Mucosa of gallbladder (tissue), 1 donor: ENCODE data around the gene TRIM6. TPM values are rescaled to one million over a fixed set of nuclear protein-coding genes. Genes with fewer than 3 reads are reported as not detected.
"Not testable (repeated sequence)": the region's sequence is repeated elsewhere in the genome, so short reads cannot be mapped to it uniquely, and the experiment has no call there.

Experiments
- DNase-seq: peaks from one replicate; pipeline ENCODE4 v3.0.0-alpha.2; 2020; ENCODE audit warnings: low spot score
- total RNA-seq: library from RNA; stranded (reverse); gene quantifications from one replicate; pipeline ENCODE4 v1.2.1, GENCODE V29; 2021
- donor health status: DM: no; HTN: no; CAD: no.

The TRIM6 gene
- total RNA-seq, 1 donor from 2014 or later: 2.1 TPM

DNA sequence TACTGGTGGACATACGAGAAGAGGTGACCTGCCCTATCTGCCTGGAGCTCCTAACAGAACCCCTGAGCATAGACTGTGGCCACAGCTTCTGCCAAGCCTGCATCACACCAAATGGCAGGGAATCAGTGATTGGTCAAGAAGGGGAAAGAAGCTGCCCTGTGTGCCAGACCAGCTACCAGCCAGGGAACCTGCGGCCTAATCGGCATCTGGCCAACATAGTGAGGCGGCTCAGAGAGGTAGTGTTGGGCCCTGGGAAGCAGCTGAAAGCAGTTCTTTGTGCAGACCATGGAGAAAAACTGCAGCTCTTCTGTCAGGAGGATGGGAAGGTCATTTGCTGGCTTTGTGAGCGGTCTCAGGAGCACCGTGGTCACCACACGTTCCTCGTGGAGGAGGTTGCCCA lies 6.9 kb downstream of the TRIM6 start:
- no peak for DNase-seq

DNA sequence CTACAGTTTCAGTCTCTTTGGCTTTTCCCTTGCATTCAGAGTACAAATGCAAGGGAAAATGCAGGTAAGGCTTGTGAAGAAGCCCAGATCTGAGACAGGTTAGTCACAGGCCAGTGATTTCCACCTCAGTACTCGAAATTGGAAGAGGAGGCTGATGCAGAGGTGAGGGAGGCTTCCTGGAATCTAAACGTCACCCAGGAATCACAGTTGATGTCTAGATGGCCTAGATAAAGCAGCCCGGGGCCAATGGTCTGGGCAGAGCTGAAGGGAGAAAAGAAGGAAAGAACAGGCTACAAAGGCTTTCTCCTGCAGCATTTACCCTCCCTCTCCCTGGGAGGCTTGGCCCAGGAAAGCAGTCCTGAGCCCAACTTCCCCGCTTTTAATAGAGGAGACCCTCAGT lies 8.5 kb downstream of the TRIM6 start:
- no peak for DNase-seq

DNA sequence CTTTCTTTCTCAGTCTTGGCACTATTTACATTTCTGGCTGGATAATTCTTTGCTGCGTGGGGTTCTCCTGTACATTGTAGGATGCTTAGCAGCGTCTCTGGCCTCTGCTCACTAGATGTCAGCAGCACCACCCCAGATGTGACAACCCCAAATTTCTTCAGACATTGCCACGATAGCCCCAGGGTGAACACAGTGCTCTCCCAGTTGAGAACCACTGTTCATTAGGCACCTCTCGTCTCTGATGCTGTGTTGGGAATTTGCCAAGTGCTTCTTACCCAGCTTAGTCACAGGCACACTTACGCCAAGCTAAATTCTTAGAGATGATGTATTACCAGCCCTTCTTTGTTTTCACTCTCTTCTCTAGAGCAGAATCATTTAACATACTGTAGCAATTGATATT lies 9.4 kb downstream of the TRIM6 start:
- no peak for DNase-seq

DNA sequence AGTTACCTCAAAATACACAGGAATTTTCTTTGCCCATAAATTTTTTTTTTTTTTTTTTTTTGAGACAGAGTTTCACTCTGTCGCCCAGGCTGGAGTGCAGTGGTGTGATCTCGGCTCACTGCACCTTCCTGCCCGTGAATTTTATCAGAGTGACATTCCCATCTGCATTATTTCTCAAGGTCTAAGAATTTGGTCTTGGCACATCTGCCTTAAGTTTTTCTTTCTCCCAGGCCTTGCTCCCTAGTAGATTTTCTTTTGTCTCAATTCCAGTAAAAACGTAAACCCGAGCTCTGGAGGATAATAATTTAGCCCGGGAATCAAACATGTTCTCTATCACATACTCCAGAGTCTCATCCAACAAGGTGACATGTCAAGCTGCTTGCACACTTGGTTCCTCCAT lies 12.4 kb downstream of the TRIM6 start:
- no peak for DNase-seq

DNA sequence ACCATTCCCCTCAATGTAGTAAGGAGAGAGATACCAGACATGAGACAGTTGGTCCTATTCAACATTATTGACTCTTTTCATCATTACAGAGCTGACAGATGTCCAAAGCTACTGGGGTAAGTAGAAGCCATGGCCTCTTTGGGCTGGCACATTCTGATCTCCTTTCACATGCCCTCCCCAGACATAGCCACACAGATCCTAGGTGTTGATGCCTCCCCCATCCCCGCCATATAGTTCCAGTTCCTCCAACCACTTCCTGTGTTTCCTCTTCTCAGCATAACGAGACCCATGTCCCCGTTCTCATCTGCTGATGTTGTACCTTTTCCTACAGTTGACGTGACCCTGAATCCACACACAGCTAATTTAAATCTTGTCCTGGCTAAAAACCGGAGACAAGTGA lies 14.0 kb downstream of the TRIM6 start:
- DNase-seq: no peak

DNA sequence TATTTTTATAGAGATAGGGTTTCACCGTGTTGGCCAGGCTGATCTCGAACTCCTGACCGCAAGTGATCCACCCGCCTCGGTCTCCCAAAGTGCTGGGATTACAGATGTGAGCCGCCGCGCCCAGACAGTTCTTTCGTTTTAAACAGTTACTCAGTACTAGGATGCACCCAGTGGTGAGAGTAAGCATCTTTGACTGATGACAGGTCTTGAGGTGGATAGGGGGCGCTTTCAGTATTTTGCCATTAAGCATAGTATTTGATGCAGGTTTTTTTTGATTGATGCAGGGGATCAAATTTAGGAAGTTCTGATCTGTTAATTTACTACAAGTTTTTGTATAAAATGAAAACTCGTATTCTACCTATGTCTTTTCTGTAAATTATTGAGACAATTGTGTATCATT lies 15.2 kb downstream of the TRIM6 start:
- no peak for DNase-seq

DNA sequence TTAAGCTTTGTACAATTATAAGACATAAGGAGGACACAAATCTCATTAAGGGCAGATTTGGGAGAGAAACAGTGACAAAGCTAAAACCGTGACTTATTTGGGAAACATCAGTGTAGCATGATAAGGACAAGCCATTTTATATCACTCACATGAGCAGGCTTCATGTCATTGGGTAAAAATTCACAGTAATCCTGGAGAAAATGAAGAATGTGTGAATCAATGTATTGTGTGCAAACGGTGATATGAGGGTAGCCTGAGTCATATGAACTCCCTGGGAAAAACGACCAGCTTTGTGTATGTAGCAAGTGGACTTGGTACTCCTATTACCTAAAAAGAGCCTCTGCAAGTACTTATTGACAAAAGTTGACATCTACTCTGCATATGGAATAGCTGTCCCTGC lies 22.4 kb downstream of the TRIM6 start:
- DNase-seq: no peak

DNA sequence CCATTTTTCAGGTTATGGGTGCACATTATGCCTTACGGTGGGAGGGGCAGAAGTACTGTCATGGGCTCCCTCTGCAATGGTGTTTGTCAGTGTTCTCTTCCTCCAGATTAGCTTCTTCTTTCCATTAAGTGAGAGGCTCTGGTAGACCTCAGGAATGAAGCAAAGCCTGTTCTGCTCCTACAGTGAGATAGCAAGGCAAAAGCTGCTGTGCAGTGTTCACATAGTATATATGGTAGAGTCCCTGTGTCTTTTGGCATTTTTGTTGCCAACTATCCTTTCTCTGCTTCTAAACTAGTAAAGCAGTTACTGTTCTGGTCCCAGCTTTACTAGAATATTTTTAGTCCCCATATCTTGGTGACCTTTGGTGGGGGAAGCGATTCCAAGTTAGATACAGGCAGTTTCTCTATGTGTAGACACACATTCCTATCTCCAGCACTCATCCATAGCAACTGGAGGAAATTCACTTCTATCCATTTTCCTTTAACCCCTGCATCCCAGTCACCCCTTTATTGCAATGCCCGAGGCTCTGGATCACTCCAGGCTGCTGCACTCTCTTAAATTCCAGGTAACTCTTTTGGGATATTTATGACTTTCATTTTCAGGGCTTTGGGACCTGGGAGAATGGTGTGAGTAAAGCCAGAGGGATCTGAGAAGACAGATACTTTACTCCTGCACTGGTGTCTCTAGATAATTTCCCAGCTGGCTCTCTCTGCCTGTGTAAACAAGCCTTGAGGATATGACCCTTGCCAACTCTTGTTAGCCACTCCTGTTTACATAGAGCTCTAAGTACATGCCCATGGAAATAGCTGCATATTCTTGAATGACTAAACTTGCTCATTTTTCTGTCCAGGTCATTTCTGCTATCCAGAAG lies 24.4 kb downstream of the TRIM6 start:
- DNase-seq: peak; percentile 54

DNA sequence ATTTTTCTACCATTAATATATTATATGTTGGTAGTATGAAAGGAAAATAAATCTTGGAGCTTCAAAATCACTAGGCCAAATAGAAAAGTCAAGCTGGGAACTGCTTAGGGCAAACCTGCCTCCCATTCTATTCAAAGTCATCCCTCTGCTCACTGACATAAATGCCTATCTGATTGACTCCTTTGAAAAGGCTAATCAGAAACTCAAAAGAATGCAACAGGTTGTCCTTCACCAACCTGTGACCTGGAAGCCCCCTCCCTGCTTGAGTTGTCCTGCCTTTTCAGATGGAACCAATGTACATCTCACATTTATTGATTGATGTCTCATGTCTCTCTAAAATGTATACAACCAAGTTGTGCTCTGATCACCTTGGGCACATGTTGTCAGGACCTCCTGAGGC lies 25.1 kb downstream of the TRIM6 start:
- DNase-seq: no peak

DNA sequence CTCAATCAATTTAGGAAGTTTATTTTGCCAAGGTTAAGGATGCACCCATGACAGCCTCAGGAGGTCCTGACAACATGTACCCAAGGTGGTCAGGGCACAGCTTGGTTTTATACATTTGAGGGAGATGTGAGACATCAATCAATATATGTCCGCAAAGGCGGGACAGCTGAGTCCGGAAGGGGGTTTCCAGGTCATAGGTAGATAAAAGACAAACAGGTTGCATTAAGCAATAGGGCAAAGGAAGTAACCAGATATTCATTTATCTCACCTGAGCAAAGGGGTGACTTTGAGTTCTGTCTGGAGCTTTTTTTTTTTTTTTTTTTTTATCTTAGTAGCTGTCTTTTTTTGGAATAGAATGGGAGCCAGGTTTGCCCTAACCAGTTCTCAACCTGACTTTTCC lies 26.4 kb downstream of the TRIM6 start:
- no peak for DNase-seq

DNA sequence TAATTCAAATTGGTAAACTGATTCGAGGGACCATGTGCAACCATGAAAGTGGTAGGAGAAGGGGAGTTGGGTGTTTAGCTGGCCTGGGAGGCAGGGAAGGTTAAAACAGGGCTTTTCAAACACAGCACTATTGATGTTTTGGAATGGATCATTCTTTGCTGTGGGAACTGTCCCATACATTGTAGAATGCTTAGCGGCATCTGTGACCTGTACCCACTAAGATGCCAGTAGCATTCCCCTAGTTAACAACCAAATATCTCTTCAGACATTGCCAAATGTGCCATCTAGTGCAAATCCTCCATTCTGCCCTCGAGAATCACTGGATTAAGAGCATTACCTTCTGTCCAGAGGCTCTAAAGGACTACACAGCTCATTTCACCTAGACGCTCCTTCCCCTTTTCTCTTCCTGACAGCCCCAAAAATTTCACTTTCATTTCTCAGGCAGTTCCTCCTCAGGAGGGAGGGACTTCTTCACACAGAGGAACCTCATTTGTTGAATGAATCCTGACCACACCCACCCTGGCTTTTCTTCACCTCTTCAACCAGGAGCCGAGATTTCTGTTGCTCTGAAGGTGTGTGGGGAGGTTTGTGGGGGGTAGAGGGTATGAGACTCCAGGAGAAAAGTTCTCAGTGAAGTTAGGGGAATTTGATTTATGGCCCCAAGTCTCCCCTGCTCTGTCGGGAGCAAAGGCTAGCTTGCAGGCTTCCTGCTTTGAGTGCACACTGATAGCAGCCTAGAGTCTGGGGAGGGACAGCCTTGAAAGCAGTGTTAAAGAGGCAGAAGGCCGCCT lies 28.2 kb downstream of the TRIM6 start, which contains the start of gene TRIM34:
Gene TRIM34 (plus strand): TSS at position 513 of the 791 bp plus-strand sequence. CDS start 7,331 bp downstream, outside the sequence.
- peak; percentile 74 for DNase-seq

DNA sequence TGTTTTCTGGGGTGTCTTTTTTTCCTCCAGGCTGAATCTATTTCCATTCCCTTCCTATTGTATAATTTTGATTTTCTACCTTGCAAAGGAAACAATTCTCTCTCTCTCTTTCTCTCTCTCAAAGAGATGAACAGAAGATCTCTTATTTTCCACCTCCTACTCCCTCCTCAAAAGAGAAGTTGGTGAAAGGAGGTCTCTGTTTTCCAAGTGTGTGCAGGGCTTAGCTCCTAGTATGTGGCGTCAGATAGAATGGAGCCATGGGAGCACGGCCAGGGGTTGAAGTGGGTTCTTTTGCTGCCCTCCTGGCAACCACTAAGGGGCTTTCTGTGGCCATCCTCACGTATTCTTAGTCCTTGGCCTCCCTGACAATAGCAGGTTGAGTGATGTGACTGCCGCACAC lies 28.8 kb downstream of the TRIM6 start:
- no peak for DNase-seq

DNA sequence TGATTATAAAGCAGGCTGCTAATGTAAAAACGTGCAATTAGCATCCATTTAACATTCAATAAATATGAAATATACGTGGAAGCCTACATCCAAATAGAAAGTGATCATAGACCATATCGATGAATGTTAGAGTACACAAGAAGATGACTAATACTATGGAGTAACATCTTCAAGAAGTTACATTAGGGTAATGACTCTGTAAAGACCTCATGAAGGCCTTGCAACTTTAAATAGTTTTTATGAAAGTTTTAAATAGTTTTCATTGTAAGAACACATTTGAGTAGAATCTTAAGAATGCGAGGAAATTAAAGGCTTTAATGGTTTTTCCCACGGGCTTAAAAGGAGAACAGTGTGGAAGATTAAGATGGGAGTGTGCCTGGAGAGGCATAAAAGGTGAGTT lies 29.8 kb downstream of the TRIM6 start:
- DNase-seq: no peak

DNA sequence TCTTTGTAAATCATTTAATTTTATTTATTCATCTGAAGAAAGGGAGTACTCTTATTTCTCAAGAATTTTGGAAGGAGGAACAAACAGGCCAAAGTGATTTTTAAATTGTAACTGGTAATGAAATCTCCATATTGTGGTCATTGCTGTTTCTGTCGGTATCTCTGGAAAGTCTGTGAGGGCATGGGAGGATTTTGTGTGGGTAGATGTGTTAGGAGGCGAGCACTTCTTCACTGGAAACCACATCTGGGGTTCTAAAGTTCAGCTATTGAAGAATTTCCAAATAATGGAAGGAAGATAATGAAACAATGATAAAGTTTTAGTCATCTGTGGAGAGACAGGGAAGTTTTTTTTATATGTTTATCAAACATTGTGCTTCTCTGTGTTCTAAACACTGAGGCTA lies 35.0 kb downstream of the TRIM6 start:
- DNase-seq: no peak

DNA sequence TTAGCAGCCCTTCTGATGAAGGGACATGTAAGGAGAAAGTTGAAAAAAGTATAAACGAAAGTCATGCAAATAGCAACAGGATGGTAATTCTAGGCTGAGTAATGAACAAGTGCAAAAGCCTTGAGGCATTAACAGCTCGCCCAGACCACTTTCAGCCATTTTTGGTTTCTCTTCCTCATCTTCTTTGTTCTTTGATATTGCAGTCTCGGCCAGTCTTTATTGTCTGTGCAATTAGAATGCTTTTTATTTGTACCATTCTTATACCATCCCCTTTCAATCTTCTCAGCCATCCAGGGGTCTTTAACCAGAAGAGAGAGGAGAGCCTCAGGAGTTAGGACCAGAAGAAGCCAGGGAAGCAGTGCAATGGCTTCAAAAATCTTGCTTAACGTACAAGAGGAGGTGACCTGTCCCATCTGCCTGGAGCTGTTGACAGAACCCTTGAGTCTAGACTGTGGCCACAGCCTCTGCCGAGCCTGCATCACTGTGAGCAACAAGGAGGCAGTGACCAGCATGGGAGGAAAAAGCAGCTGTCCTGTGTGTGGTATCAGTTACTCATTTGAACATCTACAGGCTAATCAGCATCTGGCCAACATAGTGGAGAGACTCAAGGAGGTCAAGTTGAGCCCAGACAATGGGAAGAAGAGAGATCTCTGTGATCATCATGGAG lies 35.7 kb downstream of the TRIM6 start:
- no peak for DNase-seq

DNA sequence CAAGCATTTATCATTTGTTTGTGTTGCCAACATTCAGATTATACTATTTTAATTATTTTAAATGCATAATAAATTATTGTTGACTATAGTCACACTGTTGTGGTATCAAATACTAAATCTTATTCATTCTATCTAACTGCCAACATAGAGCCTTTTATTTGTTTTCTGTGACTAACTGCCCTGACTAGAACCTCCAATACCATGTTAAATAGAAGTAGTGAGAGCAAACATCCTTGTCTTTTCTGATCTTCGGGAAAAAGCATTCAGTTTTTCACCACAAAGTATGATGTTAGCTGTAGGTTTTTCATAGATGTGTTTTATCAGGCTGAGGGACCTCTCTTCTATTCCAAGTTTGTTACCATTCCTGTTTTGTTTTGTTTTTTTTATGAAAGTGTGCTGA lies 43.5 kb downstream of the TRIM6 start:
- DNase-seq: no peak

DNA sequence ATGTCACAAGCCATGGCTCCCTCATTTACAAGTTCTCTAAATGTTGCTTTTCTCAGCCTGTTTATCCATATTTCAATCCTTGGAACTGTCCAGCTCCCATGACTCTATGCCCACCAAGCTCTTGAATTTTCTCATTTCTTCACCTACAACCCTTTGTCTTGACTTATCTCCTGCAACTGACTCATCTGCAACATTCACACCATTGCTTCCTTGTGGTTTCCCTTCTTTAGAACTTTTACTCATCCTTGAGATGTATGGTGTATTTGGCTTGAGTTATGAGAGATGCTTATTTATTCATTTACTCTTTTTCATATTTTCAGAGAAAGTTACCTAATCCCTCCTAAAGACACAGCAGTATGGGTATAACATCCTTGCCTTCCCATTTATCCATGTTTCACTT lies 47.1 kb downstream of the TRIM6 start:
- DNase-seq: no peak

DNA sequence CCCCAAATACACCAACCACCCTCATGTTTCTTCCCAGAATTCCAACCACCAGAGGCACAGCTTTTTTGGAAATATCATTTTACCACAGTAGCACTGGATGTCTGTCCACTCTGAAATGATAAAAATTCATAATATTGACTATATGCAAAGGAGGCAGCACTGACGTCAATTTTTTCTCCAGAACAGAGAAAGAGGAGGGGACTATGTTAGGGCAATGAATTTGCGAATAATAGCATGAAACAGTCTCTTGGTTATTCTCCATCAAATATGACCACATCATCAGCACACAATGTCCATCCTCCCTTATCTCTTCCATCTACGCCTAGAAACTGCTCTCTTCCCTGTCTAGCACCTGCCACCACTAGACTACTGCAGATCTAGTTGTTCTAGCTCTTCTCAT lies 49.7 kb downstream of the TRIM6 start:
- DNase-seq: no peak

DNA sequence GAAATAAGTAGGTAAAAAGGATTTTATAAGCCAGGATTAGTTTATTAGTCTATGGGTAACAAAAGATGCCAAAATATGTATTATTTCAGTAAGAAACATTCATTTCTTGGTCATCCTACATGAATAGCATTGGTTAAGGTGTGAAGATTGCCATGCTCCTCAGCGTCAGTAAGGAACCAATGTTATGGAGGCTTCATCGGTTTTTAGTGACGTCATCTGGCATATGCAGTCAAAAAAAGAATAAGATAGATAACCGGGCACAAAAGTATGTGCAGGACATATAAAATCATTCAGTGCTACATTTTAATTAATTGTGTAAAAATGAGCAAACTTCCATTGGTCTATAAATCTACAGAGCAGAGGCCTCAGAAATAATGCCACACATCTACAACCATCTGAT lies 59.0 kb downstream of the TRIM6 start:
- no peak for DNase-seq

DNA sequence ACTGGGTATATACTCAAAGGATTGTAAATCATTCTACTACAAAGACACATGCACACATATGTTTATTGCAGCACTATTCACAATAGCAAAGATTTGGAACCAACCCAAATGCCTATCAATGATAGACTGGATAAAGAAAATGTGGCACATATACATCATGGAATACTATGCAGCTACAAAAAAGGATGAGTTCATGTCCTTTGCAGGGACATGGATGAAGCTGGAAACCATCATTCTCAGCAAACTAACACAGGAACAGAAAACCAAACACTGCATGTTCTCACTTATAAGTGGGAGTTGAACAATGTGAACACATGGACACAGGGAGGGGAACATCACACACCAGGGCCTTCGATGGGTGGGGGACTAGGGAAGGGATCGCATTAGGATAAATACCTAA lies 60.5 kb downstream of the TRIM6 start:
- not testable (repeated sequence) for DNase-seq

DNA sequence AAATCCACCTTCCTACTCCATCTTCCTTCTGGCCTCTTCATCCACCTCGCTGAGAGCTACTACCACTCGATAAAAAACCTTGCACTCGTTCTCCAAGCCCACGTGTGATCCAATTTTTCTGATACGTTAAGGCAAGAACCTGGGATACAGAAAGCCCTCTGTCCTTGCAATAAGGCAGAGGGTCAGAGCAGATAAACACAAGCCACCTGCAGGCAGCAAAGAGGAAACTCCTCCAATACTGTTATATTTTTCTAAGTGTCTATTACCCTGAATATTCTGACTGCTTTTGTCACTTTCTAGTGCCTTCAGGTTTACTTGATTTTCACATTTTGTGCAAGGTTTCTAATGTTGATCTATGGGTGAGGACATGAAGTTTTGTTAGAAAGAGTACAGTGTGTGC lies 61.9 kb downstream of the TRIM6 start:
- DNase-seq: no peak
